ENCODE results near the gene ANKRD55. TPM values are rescaled to one million over a fixed set of nuclear protein-coding genes. Genes with fewer than 3 reads are reported as not detected.

Gene ANKRD55
- total and polyA plus RNA-seq, 9 of the 15 experiments (the other 6 are each of a cell fraction or from before 2014, with no cell fraction given): 3.4 to 10.6 (median 6.5) TPM

DNA sequence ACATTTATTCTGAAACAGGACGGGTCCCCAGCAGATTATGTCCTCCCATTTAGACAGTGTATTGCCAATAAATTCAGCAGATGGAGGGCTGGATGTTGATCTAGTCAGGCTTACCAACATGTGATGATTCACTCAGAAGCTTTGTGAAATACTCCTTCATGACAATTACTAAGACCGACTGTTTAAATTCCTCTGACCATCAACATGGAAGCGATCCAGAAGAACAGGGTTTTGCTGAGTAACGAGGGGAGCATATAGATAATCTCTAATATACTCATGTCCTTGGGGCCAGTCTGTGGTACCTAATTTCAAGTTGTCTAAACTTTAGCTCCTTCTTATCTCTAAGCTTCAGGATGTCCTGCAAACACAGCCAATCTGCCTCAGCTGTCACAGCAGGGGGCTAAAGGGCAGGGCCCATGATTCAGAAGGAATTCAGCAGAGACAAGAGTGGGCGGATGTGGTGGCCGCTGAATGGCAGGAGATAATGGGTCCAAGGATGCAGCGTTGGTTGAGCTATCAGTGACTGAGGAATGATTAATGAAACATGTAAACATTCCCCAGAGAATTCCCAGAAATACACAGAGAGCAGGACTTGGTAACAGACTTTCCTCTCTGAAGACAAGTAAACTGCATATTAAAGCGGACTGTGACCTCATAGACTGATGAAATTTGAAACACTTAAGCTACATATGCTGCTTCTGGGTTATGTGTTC is 109.4 kb downstream of the ANKRD55 start (continued):
- TF ChIP-seq RAD21 (CRISPR knock-in tag; conservative IDR thresholded peaks at IDR 0.05 in 1 of 2, IDR thresholded peaks at IDR 0.05 in 1 of 2): peak; percentile 35 to 58
- TF ChIP-seq ZNF23 (CRISPR knock-in tag; IDR thresholded peaks at IDR 0.05): no peak
- TF ChIP-seq TEAD4 (IDR thresholded peaks at IDR 0.05; ENCODE audit: low read length): peak; percentile 100
- peak; percentile 87; the same call in 1 of the 2 replicates for TF ChIP-seq TEAD4 (CRISPR knock-in tag; IDR thresholded peaks at IDR 0.05; ENCODE audit: borderline replicate concordance)
- TF ChIP-seq, protein P1, sequence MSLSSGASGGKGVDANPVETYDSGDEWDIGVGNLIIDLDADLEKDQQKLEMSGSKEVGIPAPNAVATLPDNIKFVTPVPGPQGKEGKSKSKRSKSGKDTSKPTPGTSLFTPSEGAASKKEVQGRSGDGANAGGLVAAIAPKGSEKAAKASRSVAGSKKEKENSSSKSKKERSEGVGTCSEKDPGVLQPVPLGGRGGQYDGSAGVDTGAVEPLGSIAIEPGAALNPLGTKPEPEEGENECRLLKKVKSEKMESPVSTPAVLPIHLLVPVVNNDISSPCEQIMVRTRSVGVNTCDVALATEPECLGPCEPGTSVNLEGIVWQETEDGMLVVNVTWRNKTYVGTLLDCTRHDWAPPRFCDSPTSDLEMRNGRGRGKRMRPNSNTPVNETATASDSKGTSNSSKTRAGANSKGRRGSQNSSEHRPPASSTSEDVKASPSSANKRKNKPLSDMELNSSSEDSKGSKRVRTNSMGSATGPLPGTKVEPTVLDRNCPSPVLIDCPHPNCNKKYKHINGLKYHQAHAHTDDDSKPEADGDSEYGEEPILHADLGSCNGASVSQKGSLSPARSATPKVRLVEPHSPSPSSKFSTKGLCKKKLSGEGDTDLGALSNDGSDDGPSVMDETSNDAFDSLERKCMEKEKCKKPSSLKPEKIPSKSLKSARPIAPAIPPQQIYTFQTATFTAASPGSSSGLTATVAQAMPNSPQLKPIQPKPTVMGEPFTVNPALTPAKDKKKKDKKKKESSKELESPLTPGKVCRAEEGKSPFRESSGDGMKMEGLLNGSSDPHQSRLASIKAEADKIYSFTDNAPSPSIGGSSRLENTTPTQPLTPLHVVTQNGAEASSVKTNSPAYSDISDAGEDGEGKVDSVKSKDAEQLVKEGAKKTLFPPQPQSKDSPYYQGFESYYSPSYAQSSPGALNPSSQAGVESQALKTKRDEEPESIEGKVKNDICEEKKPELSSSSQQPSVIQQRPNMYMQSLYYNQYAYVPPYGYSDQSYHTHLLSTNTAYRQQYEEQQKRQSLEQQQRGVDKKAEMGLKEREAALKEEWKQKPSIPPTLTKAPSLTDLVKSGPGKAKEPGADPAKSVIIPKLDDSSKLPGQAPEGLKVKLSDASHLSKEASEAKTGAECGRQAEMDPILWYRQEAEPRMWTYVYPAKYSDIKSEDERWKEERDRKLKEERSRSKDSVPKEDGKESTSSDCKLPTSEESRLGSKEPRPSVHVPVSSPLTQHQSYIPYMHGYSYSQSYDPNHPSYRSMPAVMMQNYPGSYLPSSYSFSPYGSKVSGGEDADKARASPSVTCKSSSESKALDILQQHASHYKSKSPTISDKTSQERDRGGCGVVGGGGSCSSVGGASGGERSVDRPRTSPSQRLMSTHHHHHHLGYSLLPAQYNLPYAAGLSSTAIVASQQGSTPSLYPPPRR (CRISPR knock-in tag; IDR thresholded peaks at IDR 0.05; ENCODE audit: borderline replicate concordance): peak; percentile 99
- peak; percentile 99 for TF ChIP-seq TAL1 (IDR thresholded peaks at IDR 0.05)
- peak; percentile 8; the same call in 1 of the 2 replicates for TF ChIP-seq MYBL2 (IDR thresholded peaks at IDR 0.05; ENCODE audit: low read depth)
- TF ChIP-seq MYBL2 (CRISPR knock-in tag; IDR thresholded peaks at IDR 0.05; ENCODE audit: borderline replicate concordance): no peak
- no peak for TF ChIP-seq BRF1 (IDR thresholded peaks at IDR 0.05; ENCODE audit: borderline replicate concordance, extremely low read depth, insufficient read length)
- peak; percentile 84 for TF ChIP-seq ZNF444 (CRISPR knock-in tag; IDR thresholded peaks at IDR 0.05)
- peak; percentile 70 for TF ChIP-seq EHMT2 (IDR thresholded peaks at IDR 0.05)
- TF ChIP-seq CBFB (CRISPR knock-in tag; IDR thresholded peaks at IDR 0.05): peak; percentile 98
- TF ChIP-seq ZNF239 (CRISPR knock-in tag; IDR thresholded peaks at IDR 0.05): peak; percentile 75
- TF ChIP-seq MCM3 (IDR thresholded peaks at IDR 0.05): no peak
- TF ChIP-seq TRIM28 (IDR thresholded peaks at IDR 0.05): peak; percentile 77; the same call in 1 of the 2 replicates
- no peak for TF ChIP-seq SLC30A9 (CRISPR knock-in tag; IDR thresholded peaks at IDR 0.05)
- TF ChIP-seq, protein P2, sequence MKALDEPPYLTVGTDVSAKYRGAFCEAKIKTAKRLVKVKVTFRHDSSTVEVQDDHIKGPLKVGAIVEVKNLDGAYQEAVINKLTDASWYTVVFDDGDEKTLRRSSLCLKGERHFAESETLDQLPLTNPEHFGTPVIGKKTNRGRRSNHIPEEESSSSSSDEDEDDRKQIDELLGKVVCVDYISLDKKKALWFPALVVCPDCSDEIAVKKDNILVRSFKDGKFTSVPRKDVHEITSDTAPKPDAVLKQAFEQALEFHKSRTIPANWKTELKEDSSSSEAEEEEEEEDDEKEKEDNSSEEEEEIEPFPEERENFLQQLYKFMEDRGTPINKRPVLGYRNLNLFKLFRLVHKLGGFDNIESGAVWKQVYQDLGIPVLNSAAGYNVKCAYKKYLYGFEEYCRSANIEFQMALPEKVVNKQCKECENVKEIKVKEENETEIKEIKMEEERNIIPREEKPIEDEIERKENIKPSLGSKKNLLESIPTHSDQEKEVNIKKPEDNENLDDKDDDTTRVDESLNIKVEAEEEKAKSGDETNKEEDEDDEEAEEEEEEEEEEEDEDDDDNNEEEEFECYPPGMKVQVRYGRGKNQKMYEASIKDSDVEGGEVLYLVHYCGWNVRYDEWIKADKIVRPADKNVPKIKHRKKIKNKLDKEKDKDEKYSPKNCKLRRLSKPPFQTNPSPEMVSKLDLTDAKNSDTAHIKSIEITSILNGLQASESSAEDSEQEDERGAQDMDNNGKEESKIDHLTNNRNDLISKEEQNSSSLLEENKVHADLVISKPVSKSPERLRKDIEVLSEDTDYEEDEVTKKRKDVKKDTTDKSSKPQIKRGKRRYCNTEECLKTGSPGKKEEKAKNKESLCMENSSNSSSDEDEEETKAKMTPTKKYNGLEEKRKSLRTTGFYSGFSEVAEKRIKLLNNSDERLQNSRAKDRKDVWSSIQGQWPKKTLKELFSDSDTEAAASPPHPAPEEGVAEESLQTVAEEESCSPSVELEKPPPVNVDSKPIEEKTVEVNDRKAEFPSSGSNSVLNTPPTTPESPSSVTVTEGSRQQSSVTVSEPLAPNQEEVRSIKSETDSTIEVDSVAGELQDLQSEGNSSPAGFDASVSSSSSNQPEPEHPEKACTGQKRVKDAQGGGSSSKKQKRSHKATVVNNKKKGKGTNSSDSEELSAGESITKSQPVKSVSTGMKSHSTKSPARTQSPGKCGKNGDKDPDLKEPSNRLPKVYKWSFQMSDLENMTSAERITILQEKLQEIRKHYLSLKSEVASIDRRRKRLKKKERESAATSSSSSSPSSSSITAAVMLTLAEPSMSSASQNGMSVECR (CRISPR knock-in tag; IDR thresholded peaks at IDR 0.05): 0 out of 2 replicates have a peak, but pooled peaks have one; percentile 35
- no peak for TF ChIP-seq U2AF1 (optimal IDR thresholded peaks at IDR 0.05; ENCODE audit: low read depth, low read length)
- peak; percentile 90 to 92 for TF ChIP-seq FOXK2 (conservative IDR thresholded peaks at IDR 0.05 in 1 of 2, IDR thresholded peaks at IDR 0.05 in 1 of 2; ENCODE audit: low read depth in 2 of 2)
- TF ChIP-seq SRSF3 (IDR thresholded peaks at IDR 0.05; ENCODE audit: insufficient read depth, low read length): no peak

Measured in K562 (cell line).